GM21723 (cell line): ENCODE results near the gene TMCO2.
A peak's percentile ranks its signal among the peaks of the same experiment; 100 is the strongest.

Experiments
- ATAC-seq: cut with Tn5 transposase; IDR thresholded peaks from one replicate; pipeline ENCODE4 v1.9.1; 2021; ENCODE audit warnings: mild to moderate bottlenecking, moderate library complexity; ENCODE audit not compliant: unreplicated experiment

TMCO2 gene

GRCh38 chr1:40257688-40258444 lies 10.1 kb downstream of the TMCO2 start, which contains the start of gene ZMPSTE24:
ZMPSTE24 (plus strand) TSS chr1:40258236; CDS start chr1:40258272, 36 bp downstream.
- ATAC-seq: peak; percentile 92

GRCh38 chr1:40258445-40258769 lies 10.7 kb downstream of the TMCO2 start:
- ATAC-seq: no peak

- no peak for ATAC-seq
Measured at GRCh38 chr1:40264354-40264781, 16.6 kb downstream of the TMCO2 start.

GRCh38 chr1:40265298-40265697 lies 17.6 kb downstream of the TMCO2 start:
- no peak for ATAC-seq

GRCh38 chr1:40265919-40266318 lies 18.2 kb downstream of the TMCO2 start:
- no peak for ATAC-seq

- no peak for ATAC-seq
Measured at GRCh38 chr1:40266786-40267535, 19.2 kb downstream of the TMCO2 start.

GRCh38 chr1:40267767-40268187 lies 20.0 kb downstream of the TMCO2 start:
- no peak for ATAC-seq

GRCh38 chr1:40268211-40268610 lies 20.5 kb downstream of the TMCO2 start:
- ATAC-seq: no peak

- ATAC-seq: no peak
Measured at GRCh38 chr1:40270152-40270834, 22.6 kb downstream of the TMCO2 start.

GRCh38 chr1:40272653-40273213 lies 25.0 kb downstream of the TMCO2 start:
- no peak for ATAC-seq

- ATAC-seq: no peak
Measured at GRCh38 chr1:40273547-40274166, 25.9 kb downstream of the TMCO2 start.

GRCh38 chr1:40274331-40274730 lies 26.6 kb downstream of the TMCO2 start:
- no peak for ATAC-seq

GRCh38 chr1:40276122-40276521 lies 28.4 kb downstream of the TMCO2 start:
- ATAC-seq: no peak

GRCh38 chr1:40281853-40282252 lies 34.1 kb downstream of the TMCO2 start:
- no peak for ATAC-seq

- no peak for ATAC-seq
Measured at GRCh38 chr1:40291293-40291692, 43.6 kb downstream of the TMCO2 start.

- no peak for ATAC-seq
Measured at GRCh38 chr1:40299366-40300248, 51.9 kb downstream of the TMCO2 start.

- ATAC-seq: no peak
Measured at GRCh38 chr1:40300249-40300567, 52.5 kb downstream of the TMCO2 start.

GRCh38 chr1:40300651-40301050 lies 52.9 kb downstream of the TMCO2 start:
- no peak for ATAC-seq

GRCh38 chr1:40301066-40301465 lies 53.3 kb downstream of the TMCO2 start:
- no peak for ATAC-seq
